ENCODE data around the gene TBX3.
A peak's percentile ranks its signal among the peaks of the same experiment; 100 is the strongest.
"Not testable (repeated sequence)": the region's sequence is repeated elsewhere in the genome, so short reads cannot be mapped to it uniquely, and the experiment has no call there.

Gene TBX3

DNA sequence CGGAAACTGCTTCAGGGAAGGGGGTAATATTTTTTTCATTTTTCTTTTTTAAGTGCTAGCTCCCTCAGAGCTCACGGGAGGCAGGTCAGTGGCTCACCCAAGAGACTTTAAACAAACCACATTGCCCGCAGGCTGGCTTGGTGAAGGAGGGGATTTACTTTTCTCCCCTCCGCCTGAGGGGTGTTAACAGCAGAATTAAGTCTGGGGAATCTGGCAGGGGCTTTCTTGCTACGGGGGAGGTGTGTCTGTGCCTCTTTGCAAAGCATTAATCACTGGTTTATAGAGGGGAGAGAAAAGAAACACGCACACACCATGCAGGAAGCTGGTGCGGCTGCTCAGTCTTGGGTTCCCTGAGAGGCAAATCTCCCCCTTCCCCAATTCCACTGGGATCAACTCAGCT lies 26.2 kb upstream of the TBX3 start:
- TF ChIP-seq, protein P1, sequence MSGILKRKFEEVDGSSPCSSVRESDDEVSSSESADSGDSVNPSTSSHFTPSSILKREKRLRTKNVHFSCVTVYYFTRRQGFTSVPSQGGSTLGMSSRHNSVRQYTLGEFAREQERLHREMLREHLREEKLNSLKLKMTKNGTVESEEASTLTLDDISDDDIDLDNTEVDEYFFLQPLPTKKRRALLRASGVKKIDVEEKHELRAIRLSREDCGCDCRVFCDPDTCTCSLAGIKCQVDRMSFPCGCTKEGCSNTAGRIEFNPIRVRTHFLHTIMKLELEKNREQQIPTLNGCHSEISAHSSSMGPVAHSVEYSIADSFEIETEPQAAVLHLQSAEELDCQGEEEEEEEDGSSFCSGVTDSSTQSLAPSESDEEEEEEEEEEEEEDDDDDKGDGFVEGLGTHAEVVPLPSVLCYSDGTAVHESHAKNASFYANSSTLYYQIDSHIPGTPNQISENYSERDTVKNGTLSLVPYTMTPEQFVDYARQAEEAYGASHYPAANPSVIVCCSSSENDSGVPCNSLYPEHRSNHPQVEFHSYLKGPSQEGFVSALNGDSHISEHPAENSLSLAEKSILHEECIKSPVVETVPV (CRISPR knock-in tag; IDR thresholded peaks at IDR 0.05): no peak
- no peak for TF ChIP-seq TCF4 (CRISPR knock-in tag; IDR thresholded peaks at IDR 0.05; ENCODE audit: borderline replicate concordance)
- no peak for TF ChIP-seq ZNF8 (CRISPR knock-in tag; IDR thresholded peaks at IDR 0.05)
- TF ChIP-seq ZFP3 (CRISPR knock-in tag; IDR thresholded peaks at IDR 0.05): no peak
- no peak for TF ChIP-seq SNAI2 (CRISPR knock-in tag; IDR thresholded peaks at IDR 0.05)
- TF ChIP-seq CREB5 (CRISPR knock-in tag; IDR thresholded peaks at IDR 0.05; ENCODE audit: low read depth): no peak
- no peak for TF ChIP-seq TSHZ2 (CRISPR knock-in tag; IDR thresholded peaks at IDR 0.05)
- no peak for TF ChIP-seq ISL1 (CRISPR knock-in tag; IDR thresholded peaks at IDR 0.05)
- TF ChIP-seq, protein P2, sequence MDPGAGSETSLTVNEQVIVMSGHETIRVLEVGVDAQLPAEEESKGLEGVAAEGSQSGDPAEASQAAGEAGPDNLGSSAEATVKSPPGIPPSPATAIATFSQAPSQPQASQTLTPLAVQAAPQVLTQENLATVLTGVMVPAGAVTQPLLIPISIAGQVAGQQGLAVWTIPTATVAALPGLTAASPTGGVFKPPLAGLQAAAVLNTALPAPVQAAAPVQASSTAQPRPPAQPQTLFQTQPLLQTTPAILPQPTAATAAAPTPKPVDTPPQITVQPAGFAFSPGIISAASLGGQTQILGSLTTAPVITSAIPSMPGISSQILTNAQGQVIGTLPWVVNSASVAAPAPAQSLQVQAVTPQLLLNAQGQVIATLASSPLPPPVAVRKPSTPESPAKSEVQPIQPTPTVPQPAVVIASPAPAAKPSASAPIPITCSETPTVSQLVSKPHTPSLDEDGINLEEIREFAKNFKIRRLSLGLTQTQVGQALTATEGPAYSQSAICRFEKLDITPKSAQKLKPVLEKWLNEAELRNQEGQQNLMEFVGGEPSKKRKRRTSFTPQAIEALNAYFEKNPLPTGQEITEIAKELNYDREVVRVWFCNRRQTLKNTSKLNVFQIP (CRISPR knock-in tag; IDR thresholded peaks at IDR 0.05; ENCODE audit: borderline replicate concordance, low read depth): no peak
- no peak for TF ChIP-seq GLIS3 (CRISPR knock-in tag; IDR thresholded peaks at IDR 0.05)
- TF ChIP-seq ESRRG (CRISPR knock-in tag; IDR thresholded peaks at IDR 0.05): no peak
- no peak for TF ChIP-seq RARB (CRISPR knock-in tag; IDR thresholded peaks at IDR 0.05)
- no peak for TF ChIP-seq ZNF70 (CRISPR knock-in tag; IDR thresholded peaks at IDR 0.05)
- no peak for TF ChIP-seq PATZ1 (CRISPR knock-in tag; IDR thresholded peaks at IDR 0.05; ENCODE audit: borderline replicate concordance)
- TF ChIP-seq TOX (CRISPR knock-in tag; IDR thresholded peaks at IDR 0.05; ENCODE audit: borderline replicate concordance): no peak
- no peak for ATAC-seq

DNA sequence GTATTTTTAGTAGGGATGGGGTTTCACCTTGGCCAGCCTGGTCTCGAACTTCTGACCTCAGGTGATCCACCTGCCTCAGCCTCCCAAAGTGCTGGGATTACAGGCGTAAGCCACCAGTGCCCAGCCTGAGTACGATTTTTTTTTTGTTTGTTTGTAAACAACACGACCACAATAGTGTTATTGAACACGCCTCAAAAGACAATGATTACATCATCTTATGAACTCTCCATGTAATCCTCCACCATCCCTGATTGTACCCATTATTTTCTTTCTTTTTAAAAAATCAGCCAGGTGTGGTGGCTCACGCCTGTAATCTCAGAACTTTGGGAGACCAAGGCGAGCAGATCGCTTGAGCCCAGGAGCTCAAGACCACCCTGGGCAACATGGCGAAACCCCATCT lies 25.1 kb upstream of the TBX3 start:
- TF ChIP-seq, protein P2 (CRISPR knock-in tag; IDR thresholded peaks at IDR 0.05; ENCODE audit: borderline replicate concordance, low read depth): no peak
- TF ChIP-seq TCF4 (CRISPR knock-in tag; IDR thresholded peaks at IDR 0.05; ENCODE audit: borderline replicate concordance): no peak
- ATAC-seq: no peak

DNA sequence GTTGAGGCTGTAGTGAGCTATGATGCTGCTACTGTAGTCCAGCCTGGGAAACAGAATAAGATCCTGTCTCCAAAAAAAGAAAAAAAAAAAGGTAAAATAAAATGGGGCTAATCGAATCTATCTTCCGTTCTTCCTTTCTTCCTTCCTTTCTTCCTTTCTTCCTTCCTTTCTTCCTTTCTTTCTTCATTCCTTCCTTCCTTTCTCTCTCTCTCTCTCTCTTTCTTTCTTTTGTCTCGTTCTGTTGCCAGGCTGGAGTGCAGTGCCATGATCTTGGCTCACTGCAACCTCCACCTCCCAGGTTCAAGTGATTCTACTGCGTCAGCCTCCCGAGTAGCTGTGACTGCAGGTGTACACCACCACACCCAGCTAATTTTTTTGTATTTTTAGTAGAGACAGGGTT lies 24.6 kb upstream of the TBX3 start:
- not testable (repeated sequence) for ATAC-seq

DNA sequence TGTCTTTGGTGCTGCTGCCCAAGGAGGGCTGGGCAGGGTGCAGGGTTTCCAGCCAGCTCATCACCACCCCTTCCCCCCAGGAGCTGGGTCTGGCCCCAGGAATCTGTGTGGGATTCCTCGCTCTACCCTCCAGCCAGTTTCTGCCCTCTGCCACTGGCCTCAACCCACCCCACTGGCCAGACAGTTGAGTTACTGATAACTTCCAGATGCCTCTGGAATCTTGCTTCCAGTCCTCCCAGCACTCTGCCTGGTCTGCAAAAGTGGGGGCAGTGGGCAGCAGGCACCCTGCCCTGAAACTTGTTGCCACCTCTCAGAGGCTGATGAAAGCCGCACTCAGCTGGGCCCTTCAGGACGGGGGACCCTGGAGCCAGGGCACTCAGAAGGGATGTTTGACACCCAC lies 20.1 kb upstream of the TBX3 start:
- ATAC-seq: peak; percentile 94
- no peak for TF ChIP-seq PPARA (CRISPR knock-in tag; IDR thresholded peaks at IDR 0.05; ENCODE audit: borderline replicate concordance)
- TF ChIP-seq SNAI2 (CRISPR knock-in tag; IDR thresholded peaks at IDR 0.05): no peak
- peak; percentile 47; the same call in 1 of the 2 replicates for TF ChIP-seq ZNF70 (CRISPR knock-in tag; IDR thresholded peaks at IDR 0.05)
- TF ChIP-seq RARB (CRISPR knock-in tag; IDR thresholded peaks at IDR 0.05): no peak
- no peak for TF ChIP-seq CSDC2 (CRISPR knock-in tag; IDR thresholded peaks at IDR 0.05)
- no peak for TF ChIP-seq ZFP30 (CRISPR knock-in tag; IDR thresholded peaks at IDR 0.05)
- no peak for TF ChIP-seq TOX (CRISPR knock-in tag; IDR thresholded peaks at IDR 0.05; ENCODE audit: borderline replicate concordance)
- TF ChIP-seq, protein P1 (CRISPR knock-in tag; IDR thresholded peaks at IDR 0.05): no peak
- no peak for TF ChIP-seq ESRRG (CRISPR knock-in tag; IDR thresholded peaks at IDR 0.05)
- TF ChIP-seq, protein P2 (CRISPR knock-in tag; IDR thresholded peaks at IDR 0.05; ENCODE audit: borderline replicate concordance, low read depth): no peak
- TF ChIP-seq TCF4 (CRISPR knock-in tag; IDR thresholded peaks at IDR 0.05; ENCODE audit: borderline replicate concordance): peak; percentile 86
- TF ChIP-seq OSR1 (CRISPR knock-in tag; IDR thresholded peaks at IDR 0.05): no peak
- TF ChIP-seq BACH2 (CRISPR knock-in tag; IDR thresholded peaks at IDR 0.05; ENCODE audit: borderline replicate concordance): no peak
- no peak for TF ChIP-seq ZC3H10 (CRISPR knock-in tag; IDR thresholded peaks at IDR 0.05)
